HG03025 (cell line): Measurements from ENCODE around the gene CTXND1.
"Not testable (repeated sequence)": the region's sequence is repeated elsewhere in the genome, so short reads cannot be mapped to it uniquely, and the experiment has no call there.

Experiments
- ATAC-seq: cut with Tn5 transposase; IDR thresholded peaks from one replicate; pipeline ENCODE4 v1.9.1; 2021; ENCODE audit warnings: mild to moderate bottlenecking, moderate library complexity; ENCODE audit not compliant: unreplicated experiment, low FRiP score

CTXND1 gene

DNA sequence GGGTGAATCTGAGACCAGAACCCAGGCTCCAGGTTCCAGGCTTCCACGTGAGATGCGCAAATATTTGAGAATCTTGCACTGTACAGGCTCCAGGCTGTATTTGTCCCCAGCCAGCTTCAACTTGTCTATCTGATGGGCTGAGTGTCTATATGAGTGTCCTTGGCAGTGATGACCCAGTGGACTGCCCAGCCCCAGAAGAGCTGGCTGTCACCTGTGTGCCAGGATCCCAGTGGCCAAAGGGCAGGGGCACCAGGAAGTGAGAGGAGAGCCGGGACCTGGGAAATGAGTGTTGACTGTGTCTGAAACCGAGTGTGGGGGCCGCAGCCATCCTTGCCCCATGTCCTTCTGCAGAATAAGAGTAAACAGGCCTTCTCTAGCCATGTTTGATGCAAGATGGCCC, 88.8 kb downstream of the CTXND1 start:
- no peak for ATAC-seq

DNA sequence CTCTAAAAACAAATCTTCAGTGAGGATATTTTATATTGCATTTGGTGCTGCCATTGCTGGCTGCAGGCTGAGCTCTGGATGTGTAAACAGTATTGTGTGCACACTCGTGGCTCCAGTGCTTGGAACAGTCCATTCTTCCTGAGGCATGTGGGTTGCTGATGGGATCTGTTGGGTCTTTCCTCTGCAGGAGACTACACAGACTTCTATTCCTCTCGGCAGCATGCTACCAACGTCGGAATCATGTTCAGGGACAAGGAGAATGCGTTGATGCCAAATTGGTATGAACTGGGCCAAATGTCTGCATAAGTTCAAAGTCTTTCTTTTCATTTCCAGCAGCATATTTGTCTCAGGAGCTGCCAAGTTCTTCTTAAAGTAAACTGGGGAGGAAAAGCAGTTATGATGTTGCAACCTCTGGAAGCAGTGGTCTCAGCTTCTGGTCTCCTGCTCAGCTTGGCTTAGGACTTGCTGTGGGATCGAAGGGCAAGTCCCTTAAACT, 89.9 kb downstream of the CTXND1 start:
- no peak for ATAC-seq

DNA sequence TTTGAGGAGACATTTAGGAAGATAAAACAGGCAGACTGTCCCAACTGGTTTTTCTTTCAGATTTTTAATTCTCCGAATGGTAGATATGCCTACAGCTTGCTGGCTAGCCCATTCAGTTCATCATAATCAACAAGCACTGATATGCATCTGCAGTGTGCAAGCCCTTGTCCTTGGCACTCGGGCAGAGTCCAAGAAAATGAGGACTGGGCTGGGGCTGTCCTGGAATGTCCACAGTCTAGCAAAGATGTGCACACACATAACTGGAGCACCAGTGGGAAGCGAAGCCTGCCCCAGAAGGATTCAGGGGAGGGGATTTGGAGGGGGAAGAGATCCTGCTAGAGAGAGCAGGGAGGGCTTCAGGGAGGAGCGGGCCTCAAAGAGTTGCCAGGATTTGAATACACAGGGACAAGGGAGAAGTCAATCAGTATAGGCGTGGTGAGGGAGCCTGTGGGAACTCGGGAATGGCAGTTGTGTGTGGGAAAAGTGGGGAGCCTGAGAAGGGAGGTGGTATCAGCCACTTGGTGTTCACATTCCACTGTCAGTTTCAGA, 90.5 kb downstream of the CTXND1 start:
- no peak for ATAC-seq

DNA sequence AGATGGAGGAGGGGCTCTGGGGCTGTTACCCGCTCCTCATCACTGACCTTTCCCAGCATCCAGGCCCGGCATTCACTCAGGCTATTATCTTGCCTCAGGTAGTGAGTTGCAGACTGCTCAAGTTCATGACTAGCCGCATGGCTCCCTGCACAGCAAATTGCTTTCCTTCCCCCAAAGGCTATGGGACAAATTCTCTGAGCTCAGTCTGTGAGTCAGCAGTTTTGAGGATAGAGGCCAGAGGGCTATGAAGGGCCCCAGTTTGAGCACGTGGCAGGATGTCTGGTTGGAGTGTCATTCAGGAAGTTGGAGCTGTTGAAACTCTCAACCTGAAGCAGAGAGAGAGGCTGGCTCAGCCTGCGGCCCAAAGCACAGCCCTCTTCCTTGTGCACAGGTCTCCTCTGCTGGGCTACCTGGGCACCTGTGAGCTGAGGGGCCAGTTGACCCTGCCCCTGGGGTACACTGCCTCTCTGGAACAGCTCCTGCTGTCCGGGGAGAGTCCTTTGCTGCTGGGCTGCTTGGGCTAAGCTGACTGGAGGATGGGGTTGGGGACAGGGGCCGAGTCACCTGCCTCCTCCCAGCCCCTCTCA, 91.3 kb downstream of the CTXND1 start:
- ATAC-seq: no peak

DNA sequence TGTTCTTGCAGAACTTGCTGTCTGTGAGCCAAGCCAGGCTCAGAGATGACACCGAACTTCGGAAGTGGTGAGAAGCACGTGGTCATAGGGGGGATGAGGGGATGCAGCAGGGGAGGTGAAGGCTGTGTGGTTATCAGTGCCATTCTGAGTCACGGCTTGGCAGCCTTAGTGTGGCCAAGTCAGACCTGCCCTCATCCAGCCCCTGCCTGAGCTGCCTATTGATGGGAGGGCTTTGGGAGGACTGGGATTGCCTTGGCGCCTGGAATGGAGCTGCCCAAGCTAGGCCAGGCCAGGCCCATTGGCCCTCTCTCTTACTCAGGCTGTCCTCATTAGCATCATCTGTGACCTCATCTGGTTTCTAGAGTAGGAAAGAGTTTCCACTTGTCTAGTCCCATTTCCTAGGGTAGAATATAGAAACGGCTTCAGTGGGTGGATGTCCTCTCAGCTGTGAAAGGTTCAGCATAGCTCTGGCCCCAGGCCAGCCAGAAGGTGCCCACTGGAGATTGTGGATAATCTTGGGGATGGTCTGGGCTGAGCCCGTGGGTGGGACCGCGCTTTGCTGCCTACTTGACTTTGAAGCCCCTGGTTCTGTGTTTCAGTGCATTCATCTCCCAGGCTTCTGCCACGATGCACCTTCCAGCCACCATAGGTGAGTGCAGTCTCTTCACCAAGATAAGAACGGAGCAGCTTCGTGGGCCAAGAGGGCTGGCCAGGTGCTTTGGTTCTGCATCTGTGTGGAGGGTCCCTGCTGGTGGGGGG, 92.0 kb downstream of the CTXND1 start:
- no peak for ATAC-seq

DNA sequence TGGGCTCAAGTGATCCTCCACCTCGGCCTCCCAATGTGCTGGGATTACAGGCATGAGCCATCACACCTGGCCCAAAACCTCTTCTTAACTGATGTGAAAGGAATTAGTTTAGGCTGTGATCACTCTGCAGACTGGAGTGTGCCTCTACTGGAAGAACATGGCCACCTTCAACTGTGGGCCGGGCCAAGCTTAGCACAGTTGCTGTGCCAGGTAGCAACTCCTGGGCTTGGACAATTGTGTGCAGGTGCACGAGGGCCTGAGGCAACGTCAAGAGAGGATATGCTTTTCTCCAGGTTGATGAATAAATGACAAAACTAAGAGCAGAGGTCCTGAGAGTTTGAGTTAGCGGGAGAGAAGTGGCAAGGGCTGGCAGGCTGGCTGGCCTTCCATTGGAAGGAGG, 92.7 kb downstream of the CTXND1 start:
- ATAC-seq: no peak

DNA sequence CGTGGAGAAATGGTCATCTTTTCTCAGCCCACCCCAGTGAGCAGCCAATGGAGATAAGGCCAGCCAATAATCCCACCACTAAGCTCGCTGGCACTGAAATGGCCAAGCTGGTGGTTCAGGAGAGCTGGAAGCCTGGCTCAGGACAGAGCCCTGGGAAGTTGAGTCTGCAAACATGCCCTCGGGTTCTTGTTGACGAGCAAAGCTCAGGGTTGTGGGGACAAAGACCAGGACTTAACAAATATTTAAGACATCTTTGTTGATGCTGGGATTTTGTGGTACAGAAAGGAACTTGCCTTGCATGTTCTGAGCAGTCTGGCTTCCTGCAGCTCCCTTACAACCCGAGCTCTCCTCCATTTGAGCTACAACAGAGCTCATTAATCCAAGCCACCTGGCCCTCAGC, 94.8 kb downstream of the CTXND1 start:
- ATAC-seq: no peak

DNA sequence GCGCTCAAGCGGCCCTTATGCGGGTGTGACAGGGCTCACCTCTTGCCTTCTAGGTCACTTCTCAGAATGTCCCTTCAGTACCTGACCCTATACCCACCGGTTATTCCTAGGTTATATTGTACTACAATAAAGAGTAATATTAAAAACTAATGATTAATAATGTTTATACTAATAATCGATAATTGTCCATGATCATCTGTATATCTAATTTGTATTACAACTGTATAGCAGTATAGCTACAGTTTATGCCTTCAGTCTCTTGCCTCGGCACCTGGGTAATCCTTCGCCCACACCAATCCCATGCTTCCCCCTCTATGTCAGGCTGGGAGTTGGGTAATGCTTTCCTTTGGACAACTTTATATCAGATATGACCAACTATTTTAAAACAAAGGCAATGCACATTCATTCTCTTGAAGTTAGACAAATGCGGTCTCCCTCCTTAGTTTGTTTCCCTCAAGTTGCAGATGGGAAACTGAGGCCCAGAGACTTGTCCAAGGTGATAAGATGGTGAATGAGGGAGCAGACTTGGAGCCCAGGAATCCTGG, 95.8 kb downstream of the CTXND1 start:
- ATAC-seq: no peak

DNA sequence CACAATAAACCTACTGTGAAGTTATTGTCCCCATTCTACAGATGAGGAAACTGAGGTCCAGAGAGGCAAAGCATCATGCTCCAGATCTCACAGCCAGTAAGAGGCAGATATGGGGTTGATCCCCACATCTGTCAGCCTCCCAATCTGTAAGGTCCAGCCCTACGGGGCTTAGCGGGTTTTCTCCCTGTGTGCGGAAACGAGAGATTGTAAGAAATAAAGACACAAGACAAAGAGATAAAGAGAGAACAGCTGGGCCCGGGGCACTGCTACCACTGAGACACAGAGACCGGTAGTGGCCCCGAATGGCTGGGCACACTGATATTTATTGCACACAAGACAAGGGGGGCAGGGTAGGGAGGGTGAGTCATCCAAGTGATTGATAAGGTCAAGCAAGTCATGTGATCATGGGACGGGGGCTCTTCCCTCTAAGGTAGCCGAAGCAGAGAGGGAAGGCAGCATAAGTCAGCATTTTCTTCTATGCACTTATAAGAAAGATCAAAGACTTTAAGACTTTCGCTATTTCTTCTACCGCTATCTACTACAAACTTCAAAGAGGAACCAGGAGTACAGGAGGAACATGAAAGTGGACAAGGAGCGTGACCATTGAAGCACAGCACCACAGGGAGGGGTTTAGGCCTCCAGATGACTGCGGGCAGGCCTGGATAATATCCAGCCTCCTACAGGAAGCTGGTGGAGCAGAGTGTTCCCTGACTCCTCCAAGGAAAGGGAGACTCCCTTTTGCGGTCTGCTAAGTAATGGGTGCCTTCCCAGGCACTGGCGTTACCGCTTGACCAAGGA, 96.4 kb downstream of the CTXND1 start:
- ATAC-seq: not testable (repeated sequence)

DNA sequence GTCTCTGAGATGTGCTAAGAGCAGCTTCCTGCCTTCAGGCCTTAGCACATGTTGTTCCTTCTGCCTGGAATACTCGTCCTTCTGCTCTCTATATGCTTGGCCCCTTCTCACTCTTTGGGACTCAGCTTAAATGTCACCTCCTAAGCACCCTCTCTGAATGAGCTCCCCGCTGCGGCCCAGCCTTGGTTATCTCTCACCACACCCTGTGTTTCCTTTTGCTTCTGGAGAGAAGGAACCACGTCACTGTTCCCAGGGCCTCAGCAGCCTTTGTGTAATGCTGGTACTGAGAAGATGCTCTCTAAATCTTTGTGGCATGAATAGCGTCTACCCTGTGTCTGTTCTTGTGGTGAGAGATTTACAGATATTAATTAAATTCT, 97.0 kb downstream of the CTXND1 start:
- ATAC-seq: no peak

DNA sequence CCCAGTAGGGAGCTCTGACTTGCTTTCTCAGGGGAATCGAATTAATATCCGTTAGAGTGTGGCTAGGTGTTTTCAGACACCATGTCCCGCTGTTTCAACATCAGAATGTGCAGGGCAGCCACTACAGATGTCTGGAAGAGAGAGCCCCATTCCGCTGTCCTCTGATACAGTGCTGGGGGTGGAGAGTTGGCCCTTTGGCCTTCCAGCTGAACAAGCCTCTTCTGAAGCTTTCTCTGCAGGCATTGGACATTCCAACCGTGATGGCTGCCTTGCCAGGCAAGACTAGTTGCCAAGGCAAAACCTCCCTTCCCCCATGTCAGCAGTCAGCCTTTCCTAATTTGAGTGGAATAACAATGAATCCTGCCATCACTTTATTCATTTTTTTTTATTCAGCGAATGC, 97.7 kb downstream of the CTXND1 start:
- no peak for ATAC-seq

DNA sequence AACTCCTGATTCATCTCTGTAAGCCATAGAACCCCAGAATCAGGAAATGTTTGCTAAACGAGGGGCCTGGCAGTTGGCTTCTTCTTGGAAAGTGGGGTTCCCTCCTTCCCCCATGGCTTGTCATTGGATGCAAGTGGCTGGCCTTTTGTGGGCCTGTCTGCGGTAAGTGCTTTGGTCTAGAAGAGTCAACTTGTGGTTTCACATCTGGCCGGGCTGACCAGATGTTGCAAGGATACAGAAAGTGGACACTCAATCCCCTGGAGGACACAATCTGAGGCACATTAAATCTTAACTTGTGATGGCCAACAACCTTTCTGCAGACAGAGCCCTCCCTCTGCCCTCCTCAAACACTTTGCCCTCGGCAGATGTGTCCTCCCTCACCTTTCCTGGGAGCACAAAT, 98.1 kb downstream of the CTXND1 start:
- no peak for ATAC-seq

DNA sequence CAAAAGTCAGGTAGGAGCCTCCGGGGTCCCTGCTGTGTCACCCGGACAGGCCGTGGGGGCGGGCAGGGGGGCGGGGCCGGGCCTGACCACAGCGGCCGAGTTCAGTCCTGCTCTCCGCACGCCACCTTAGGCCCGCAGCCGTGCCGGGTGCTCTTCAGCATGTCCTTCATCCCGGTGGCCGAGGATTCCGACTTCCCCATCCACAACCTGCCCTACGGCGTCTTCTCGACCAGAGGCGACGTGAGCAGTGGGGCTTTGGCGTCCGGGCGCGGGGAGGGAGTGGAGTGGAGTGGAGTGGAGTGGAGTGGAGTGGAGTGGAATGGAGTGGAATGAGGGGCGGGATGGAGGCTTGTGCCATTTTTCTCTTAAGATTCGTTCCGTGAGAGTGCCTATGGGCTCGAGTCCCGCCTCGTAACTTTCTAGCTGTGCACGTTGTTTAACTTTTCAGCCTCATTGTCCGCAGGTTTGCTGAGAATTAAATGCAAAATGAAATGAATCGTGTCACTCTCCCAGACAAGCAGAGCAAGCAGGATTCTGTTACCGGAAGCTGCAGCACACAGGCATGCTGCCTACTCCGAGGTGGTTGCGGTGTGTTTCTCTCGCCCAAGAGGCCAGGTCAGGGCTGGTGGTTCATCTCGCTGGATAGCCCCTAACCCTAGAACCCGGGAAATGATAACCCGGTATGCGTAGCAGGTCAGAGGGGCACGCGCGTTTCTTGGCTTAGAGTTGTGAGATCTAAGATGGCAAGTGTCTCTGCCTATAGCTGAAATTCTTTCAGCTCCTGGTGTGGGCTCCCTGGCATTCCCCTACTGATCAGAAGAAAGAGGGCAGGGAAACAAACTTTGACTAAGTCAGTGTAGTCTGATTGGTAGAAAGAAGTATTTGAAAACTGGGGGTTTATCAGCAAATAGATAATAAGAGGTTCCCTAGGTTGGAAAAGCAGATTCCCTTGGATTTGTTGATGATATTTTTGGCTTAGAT, 98.8 kb downstream of the CTXND1 start, which contains the start of gene FAH:
Gene FAH (plus strand): TSS at position 104 of the 981 bp plus-strand sequence. CDS start 56 bp downstream, at position 160.
- peak; percentile 48 for ATAC-seq

DNA sequence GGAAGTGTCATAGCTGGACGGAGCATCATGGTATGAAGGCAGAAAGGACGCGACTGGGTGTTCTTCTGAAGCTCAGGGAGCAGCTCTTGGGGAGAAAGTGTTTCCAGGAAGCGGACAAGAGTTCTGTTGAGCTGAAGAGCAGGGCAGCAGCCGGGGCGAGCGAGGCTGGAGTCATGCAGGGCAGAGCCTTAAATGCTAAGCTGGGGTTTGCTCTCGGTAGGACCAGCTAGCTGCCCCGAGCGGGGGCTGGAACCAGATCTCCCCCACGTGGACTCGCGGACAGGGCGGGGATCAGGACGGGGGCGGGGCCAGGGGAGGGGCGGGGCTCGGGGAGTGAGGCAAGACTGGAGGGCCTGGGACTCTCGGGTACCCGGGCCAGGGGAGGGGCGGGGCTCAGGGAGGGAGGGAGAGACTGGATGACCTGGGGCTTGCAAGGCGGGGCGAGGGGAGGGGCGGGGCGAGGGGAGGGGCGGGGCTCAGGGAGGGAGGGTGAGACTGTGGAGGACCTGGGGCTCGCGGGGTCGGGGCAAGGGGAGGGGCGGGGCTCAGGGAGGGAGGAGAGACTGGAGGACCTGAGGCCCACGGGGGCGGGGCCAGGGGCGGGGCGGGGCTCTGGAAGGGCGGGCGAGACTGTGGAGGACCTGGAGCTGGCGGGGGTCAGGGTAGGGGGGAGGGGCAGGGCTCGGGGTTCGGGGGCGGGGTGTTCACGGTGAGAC, 99.7 kb downstream of the CTXND1 start:
- peak; percentile 41 for ATAC-seq

DNA sequence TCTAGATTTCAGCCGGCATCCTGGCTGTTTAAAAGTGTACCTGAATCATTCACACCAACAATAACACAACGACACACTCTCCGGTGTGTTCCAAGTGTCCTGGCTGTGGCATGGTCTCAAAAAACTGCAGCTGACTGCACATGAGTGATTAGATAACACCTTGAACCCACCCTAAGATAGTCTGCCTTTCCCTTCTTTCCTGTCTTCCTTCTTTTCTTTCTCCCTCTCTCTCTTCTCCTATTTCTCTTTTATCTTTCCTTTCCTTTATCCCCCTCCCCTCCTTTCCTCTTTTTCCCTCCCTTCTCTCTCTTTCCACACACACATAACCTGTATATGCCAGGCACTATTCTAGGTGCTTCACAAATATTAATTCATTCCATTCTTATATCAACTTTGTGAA, 100.4 kb downstream of the CTXND1 start:
- ATAC-seq: no peak

DNA sequence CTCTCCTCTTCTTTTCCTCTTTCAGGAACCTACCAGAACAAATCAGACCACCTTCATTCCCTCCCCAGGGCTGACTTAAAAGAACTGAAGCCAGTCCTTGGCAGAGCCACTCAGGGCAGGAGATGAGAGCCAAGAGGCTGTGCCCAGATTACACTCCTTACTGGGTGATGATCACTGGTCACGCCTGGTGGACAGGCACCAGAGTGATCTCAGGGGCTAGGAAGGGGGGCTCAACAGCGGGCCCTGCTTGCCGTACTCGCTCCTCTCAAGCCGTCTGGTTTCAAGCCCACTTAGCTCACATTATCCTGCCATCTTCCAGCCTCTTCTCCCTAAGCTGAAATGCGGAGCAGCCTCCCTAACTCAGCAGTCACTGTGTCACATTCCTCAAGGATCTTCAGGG, 100.9 kb downstream of the CTXND1 start:
- ATAC-seq: no peak
